ENCODE measurements around the gene OTOG.

The OTOG gene

GRCh38 chr11:17683377-17684161 lies 136.5 kb downstream of the OTOG start:
- TF ChIP-seq, protein P1, sequence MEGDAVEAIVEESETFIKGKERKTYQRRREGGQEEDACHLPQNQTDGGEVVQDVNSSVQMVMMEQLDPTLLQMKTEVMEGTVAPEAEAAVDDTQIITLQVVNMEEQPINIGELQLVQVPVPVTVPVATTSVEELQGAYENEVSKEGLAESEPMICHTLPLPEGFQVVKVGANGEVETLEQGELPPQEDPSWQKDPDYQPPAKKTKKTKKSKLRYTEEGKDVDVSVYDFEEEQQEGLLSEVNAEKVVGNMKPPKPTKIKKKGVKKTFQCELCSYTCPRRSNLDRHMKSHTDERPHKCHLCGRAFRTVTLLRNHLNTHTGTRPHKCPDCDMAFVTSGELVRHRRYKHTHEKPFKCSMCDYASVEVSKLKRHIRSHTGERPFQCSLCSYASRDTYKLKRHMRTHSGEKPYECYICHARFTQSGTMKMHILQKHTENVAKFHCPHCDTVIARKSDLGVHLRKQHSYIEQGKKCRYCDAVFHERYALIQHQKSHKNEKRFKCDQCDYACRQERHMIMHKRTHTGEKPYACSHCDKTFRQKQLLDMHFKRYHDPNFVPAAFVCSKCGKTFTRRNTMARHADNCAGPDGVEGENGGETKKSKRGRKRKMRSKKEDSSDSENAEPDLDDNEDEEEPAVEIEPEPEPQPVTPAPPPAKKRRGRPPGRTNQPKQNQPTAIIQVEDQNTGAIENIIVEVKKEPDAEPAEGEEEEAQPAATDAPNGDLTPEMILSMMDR (IDR thresholded peaks at IDR 0.05; ENCODE audit: low read depth, low read length) = no peak
- TF ChIP-seq MYC (IDR thresholded peaks at IDR 0.05; ENCODE audit: low read depth, low read length) (no peak), MAX (IDR thresholded peaks at IDR 0.05; ENCODE audit: low read depth, low read length) (no peak), POLR2A (IDR thresholded peaks at IDR 0.05; ENCODE audit: extremely low read depth, insufficient read length) (no peak)
- peak; percentile 40 for DNase-seq (ENCODE audit: low read depth)

DNA sequence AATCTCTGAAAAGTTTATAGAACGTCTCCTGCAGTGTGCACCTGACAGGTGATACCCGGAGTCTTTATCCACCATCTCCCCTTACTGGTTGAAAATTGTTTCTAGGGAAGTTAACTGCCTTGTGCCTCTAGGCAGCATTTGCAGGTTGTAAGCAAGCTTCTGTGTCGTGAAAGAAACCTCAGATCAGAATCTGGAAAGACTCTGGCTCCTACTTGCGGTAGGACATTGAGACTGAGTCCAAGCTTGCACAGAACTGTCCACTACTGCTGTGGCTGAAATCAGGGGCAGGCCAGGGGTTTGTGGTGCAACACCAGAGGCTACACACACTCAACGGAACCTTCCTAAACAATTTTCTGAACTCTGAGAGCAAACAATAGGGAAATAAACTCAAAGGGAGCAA lies 137.5 kb downstream of the OTOG start:
- no peak overlapping the region for H3K4me3 ChIP-seq (ENCODE audit: low read depth, low read length)
- TF ChIP-seq, protein P1 (IDR thresholded peaks at IDR 0.05; ENCODE audit: low read depth, low read length) = no peak
- TF ChIP-seq POLR2A (IDR thresholded peaks at IDR 0.05; ENCODE audit: extremely low read depth, insufficient read length) = no peak
- TF ChIP-seq MAX (IDR thresholded peaks at IDR 0.05; ENCODE audit: low read depth, low read length) = no peak
- TF ChIP-seq MYC (IDR thresholded peaks at IDR 0.05; ENCODE audit: low read depth, low read length) = no peak
- no peak for DNase-seq (ENCODE audit: low read depth)

More at GRCh38 chr11:17683377-17684161, 136.5 kb downstream of the OTOG start:
- no peak overlapping the region for H3K4me3 ChIP-seq (ENCODE audit: low read depth, low read length)

DNA sequence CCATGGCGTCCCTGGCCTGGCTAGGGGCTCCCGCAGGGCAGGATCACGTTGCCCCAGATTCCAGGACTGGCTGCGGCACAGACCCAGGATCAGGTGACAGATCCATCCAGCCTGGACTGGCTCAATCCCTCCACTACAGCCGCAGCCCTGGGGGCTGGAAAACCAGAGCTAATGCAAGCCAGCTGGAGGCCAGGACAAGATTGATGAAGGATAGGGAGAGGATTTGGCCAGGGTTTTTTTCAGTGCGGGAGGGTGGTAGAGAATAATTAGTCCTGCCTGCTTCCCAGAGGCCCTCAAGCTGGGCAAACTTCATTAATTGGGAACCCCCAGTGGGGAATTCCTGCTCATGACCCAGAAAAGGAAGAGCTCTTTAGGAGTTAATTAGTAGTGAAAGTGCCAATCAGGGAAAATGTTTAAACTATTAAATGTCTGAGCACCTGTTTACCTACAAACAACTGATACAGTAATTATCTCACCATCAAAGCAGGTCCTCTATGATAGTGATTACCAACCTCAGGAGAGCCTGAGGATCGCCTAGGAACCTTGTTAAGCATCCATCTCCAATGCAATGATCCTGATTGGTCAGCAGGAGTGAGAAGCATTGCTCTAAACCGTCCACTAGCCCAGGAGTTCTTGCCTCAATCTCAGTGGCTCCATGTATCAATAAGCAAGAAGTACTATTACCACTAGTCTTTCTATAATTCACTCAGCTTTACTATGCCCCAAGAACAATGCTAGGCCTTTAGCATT lies 139.3 kb downstream of the OTOG start:
- no peak for DNase-seq (ENCODE audit: low read depth)
- H3K4me3 ChIP-seq (ENCODE audit: low read depth, low read length) = no peak overlapping the region
- TF ChIP-seq MYC (IDR thresholded peaks at IDR 0.05; ENCODE audit: low read depth, low read length) (no peak), MAX (IDR thresholded peaks at IDR 0.05; ENCODE audit: low read depth, low read length) (no peak), POLR2A (IDR thresholded peaks at IDR 0.05; ENCODE audit: extremely low read depth, insufficient read length) (no peak)
- TF ChIP-seq, protein P1 (IDR thresholded peaks at IDR 0.05; ENCODE audit: low read depth, low read length) = no peak

GRCh38 chr11:17687946-17688670 lies 141.0 kb downstream of the OTOG start:
- TF ChIP-seq, protein P1 (IDR thresholded peaks at IDR 0.05; ENCODE audit: low read depth, low read length) = no peak
- TF ChIP-seq MAX (IDR thresholded peaks at IDR 0.05; ENCODE audit: low read depth, low read length) = no peak
- TF ChIP-seq MYC (IDR thresholded peaks at IDR 0.05; ENCODE audit: low read depth, low read length) = no peak
- no peak for TF ChIP-seq POLR2A (IDR thresholded peaks at IDR 0.05; ENCODE audit: extremely low read depth, insufficient read length)
- no peak for DNase-seq (ENCODE audit: low read depth)
- H3K4me3 ChIP-seq (ENCODE audit: low read depth, low read length) = no peak overlapping the region

DNA sequence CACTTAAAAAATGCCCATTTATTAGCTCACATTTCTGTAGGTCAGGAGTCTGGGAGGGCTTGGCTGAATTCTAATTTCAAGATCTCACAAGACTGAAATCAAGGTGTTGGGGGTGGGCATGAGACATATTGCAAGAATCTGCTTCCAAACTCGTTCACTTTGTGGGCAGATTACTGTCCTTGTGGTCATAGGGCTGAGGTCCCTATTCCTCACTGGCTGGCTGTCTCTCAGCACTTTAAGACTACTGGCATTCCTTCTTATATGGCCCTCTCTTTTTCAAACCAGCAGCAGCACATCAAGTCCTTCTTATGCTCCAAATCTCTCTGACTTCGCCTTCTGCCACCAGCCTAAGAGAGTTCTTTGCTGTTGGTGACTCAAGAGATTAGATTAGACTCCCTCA lies 144.5 kb downstream of the OTOG start:
- TF ChIP-seq POLR2A (IDR thresholded peaks at IDR 0.05; ENCODE audit: extremely low read depth, insufficient read length) (no peak), MAX (IDR thresholded peaks at IDR 0.05; ENCODE audit: low read depth, low read length) (no peak), MYC (IDR thresholded peaks at IDR 0.05; ENCODE audit: low read depth, low read length) (no peak)
- TF ChIP-seq, protein P1 (IDR thresholded peaks at IDR 0.05; ENCODE audit: low read depth, low read length) = no peak
- no peak overlapping the region for H3K4me3 ChIP-seq (ENCODE audit: low read depth, low read length)
- DNase-seq (ENCODE audit: low read depth) = no peak

Measured in NB4 (cell line).